LHCN-M2 (cell line): Measurements from ENCODE around the gene POC1A. TPM values are rescaled to one million over a fixed set of nuclear protein-coding genes. Genes with fewer than 3 reads are reported as not detected.

ENCODE experiments used
- DNase-seq: peaks from one replicate; pipeline ENCODE4 v3.0.0-alpha.2; 2012; ENCODE audit warnings: low read depth
- total RNA-seq: library from RNA; depleted of rRNA; stranded (reverse); fragments of >200 nt; gene quantifications from 2 replicates; pipeline ENCODE4 v1.2.3, GENCODE V29; 2014

POC1A gene
- total RNA-seq, 1 experiment from 2014 or later, result 18.9 TPM

- DNase-seq, result no peak
These were observed 22.2 kb downstream of the POC1A start for GRCh38 chr3:52132041-52132440.

DNA sequence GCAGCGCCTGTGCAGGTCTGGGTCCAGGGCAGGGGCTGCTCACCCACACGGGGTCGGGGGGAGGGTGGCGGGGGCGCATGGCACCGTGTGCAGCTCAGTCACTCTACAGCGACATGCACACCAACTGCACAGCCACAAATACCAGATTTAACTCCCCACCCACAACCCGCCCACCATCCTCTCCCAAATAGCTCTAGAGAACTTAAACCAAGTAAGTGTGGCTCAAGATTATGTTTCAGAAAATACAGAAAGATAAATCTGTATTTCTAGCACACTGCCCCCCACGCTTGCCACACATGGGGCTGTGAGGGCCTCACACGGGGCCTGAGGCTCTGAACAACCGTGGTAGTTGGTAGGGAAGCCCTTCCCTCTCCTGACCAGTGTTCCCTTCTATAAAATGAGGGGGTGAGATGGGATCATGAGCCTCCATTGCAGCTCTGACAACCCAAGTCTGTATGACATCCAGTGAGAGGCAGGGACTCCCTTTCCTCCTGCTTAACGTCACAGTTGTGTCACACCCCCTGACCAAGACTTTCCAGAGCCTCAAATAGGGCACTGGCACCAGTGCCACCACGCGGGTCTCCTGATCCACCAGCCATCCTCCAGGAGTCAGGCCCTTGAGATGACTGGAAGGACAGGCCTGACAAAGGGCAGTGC, 23.1 kb downstream of the POC1A start:
- DNase-seq, result no peak

DNA sequence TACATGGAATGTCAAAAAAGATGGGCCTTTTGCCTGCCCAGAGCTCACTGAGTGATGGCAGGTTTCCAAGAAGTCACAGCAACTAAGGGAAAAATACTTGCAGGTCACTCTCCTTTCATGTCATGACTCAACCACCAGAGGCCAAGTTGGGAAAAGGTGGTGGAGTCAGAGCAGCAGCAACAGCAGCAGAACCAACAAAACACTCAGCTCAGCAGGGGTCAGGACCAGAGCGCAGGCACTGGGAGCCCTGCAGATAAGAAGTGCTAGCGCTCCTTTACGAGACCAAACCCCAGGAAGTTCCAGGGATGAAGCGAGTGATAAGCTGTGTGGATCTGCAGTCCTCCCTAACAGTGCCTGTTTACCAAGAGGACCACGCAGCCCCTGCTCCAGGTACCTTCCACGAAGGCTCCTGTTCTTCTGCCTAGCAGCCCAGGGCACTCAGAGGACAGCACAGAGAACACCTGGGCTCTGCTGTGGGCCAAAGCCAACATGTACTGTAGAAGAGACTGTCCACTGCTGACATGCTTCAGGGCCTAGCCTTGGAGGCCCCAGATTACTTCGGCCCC, 26.0 kb downstream of the POC1A start:
- DNase-seq, result peak; percentile 52

DNA sequence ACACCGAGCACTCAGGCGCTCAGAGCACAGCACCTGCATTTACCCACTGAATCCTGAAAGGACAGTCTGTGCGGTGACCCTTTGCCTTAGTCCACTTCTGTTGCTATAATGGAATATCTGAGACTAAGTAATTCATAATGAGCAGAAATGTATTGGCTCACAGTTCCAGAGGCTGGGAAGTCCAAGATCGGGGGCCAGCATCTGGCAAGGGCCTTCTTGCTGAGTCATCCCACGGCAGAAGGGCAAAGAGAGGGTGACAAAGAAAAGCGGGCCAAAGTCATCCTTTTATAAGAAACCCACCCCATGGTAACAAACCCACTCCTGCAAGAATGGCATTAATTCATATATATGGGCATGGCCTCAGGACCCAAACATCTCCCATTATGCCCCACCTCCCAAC, 27.7 kb downstream of the POC1A start:
- no peak for DNase-seq

GRCh38 chr3:52126036-52126435, 28.2 kb downstream of the POC1A start:
- peak; percentile 27 for DNase-seq

GRCh38 chr3:52124766-52125165, 29.5 kb downstream of the POC1A start:
- no peak for DNase-seq

DNA sequence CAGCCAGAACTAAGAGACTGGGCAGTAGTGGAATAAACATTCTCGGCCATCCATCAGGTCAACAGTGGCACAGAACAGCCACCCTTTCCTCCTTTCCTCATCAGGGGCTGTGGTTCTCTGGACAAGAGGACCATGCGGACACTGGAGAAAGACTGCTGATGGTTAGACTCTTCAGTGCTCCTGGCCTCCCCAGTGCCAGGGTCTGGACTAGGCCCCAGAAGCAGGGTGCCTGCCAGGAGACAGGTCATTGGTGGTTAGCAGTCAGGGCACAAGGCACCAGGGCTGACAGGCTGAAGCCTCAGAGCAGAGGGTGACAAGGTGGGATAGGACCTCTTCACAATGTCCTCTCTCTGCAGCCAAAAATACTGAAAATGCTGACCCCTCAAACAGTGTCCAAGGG, 30.1 kb downstream of the POC1A start:
- no peak for DNase-seq

- DNase-seq, result peak; percentile 38
These were observed 31.0 kb downstream of the POC1A start for GRCh38 chr3:52123106-52123725.

GRCh38 chr3:52122491-52122890, 31.7 kb downstream of the POC1A start:
- no peak for DNase-seq

- no peak for DNase-seq
These were observed 32.4 kb downstream of the POC1A start for GRCh38 chr3:52121813-52122212.

DNA sequence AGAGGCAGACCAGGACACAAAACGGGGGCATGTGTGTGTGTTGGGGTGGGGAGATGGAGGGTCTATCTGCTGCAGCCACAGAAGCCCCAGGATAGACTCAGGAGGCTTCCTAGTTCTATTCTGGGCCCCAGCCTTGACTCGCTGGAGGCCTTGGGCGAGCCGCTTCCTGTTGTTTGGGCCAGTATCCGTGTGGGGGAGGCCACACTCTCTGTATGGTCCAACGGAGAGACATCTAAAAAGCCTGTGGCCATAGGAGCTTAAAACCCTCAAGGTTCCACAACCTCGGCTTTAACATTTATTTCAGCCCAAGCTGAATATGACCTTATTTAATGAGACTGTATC, 32.8 kb downstream of the POC1A start:
- no peak for DNase-seq

DNA sequence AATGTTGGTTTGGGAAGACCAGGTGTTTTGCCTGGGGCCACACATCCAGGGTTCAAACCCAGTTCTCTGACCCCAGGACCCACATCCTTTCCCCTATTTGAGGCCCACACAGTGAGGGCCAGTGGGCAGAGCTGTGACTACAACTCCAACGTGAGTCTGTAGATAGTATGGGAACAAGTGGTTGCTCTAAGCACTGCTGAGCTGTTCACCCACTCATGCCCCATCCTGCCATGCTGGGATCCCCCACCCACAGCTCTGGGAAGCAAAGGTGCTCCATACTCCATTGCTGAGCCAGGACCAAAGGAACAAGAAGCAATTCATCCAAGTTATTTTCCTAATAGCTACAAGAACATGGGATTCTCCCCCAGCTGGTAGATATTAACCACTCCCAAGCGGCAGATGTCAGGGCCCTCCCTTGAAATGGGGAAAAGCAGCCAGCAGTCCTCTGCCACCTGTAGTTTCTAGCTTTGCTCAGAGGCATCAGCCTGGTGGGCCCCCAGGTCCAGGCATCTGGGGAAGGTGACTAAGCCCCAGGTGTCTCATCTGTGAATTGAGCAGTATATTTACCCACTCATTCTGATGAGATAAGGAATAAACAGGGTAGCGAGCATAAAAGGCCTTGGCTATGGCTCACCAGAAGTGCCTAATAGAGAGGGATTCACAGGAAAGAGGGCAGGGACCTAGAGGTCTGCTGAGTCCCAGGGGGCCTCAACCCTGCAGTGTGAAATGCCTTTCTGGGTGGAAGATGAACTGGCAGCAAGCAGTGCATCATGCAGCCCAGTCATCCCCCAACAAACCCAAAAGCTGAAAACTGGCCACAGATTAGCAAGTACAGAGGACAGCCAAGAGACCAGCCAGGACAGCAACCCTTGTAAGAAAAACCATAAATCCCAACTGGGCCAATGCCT, 33.4 kb downstream of the POC1A start:
- no peak for DNase-seq

DNA sequence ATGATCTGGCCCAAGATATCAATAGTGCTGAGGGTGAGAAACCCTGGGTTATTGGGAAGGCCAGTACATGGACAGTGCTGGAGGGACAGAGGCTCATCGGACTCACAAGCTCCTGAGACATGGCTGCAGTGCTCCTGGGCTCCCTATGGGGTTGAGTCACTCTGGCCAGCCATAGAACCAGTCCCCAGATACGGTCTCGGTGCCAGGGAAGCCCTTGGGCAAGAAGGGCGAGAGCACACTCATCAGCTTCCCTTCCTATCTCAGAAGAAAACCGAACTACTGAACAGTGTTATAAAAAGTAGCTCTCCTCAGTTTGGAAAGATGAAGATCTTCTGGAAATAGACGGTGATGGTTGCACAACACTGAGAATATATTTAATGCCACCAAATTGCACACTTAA, 34.4 kb downstream of the POC1A start:
- DNase-seq, result no peak

DNA sequence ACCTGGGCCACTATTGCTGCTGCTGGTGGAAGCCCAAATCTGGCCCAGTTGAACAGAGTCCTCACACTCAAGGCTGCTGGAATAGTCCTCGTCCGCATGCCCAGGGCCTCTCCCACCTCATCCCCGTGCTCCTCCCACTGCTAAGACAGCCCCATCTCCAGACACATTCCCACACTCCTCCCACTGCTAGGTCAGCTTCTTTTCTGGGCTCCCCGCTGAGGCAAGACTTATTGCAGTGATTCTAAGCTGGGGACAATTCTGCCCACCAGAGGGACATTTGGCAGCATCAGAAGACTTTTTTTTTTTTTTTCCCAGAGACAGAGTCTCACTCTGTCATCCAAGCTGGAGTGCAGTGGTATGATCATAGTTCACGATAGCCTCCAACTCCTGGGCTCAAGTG, 35.1 kb downstream of the POC1A start:
- no peak for DNase-seq

- DNase-seq, result no peak
These were observed 35.9 kb downstream of the POC1A start for GRCh38 chr3:52118156-52118875.

GRCh38 chr3:52117537-52117936, 36.7 kb downstream of the POC1A start:
- no peak for DNase-seq

DNA sequence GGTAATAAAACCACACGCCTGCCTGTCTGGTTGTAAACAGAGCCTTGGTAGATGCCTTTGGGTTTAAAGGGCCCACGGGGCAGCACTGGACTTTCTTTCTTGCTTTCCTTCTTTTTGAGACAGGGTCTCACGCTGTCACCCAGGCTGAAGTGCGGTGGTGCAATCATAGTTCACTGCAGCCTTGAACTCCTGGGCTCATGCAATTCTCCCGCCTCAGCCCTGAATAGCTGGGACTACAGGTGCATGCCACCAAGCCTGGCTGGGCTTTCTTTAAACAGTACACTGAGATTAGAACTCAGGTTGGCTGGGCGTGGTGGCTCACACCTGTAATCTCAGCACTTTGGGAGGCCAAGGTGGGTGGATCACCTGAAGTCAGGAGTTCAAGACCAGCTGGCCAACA, 42.2 kb downstream of the POC1A start:
- DNase-seq, result no peak

- DNase-seq, result no peak
These were observed 43.7 kb downstream of the POC1A start for GRCh38 chr3:52110502-52110901.

DNA sequence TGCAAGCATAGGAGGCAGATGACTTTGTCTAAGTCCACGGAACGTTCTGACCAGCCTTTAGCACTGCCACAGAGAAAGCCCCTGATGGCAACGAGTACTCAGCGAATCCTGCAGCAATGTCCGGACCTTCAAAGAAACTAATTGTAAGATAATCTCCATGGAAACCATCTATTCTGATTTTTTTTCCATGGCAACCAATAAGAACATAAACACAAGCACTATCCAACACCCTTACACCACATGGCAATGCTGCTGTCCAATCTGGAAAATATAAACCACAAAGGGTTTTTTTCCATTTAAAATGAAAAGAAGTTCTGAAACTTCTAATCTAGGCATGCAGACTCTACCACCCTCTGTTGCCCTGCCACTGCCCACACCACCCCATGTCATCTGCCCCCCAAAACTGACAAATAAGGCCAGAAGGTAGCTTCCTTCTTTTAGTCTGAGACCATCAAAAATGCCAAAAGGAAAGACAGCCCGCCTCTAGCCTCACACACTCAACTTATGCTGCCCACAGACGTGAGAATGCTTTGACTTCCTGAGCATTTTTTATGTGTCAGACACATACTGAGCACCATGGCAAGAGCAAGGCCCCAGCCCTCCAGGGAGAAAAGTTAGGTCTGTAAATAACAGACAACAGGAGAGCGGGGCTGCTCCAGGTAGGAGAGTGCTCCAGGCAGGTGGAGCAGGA, 44.5 kb downstream of the POC1A start:
- DNase-seq, result no peak

- peak; percentile 66 for DNase-seq
These were observed 45.7 kb downstream of the POC1A start for GRCh38 chr3:52108302-52109232.
